HS-5 (cell line): ENCODE results near the gene IGSF9.

Source experiments
- DNase-seq: peaks from one replicate; pipeline ENCODE4 v3.0.0-alpha.2; 2012; ENCODE audit warnings: low read depth

Gene IGSF9

GRCh38 chr1:159974350-159974965 is 29.0 kb upstream of the IGSF9 start:
- no peak for DNase-seq

- no peak for DNase-seq
Observed at GRCh38 chr1:159973350-159973940, 28.0 kb upstream of the IGSF9 start.

GRCh38 chr1:159972443-159973205 is 27.2 kb upstream of the IGSF9 start:
- no peak for DNase-seq

GRCh38 chr1:159970932-159971342 is 25.5 kb upstream of the IGSF9 start:
- no peak for DNase-seq

GRCh38 chr1:159968901-159969300 is 23.5 kb upstream of the IGSF9 start:
- no peak for DNase-seq

GRCh38 chr1:159965263-159965662 is 19.9 kb upstream of the IGSF9 start:
- DNase-seq = no peak

GRCh38 chr1:159964144-159964543 is 18.7 kb upstream of the IGSF9 start:
- DNase-seq = no peak

GRCh38 chr1:159962176-159962575 is 16.8 kb upstream of the IGSF9 start:
- no peak for DNase-seq

- DNase-seq = no peak
Observed at GRCh38 chr1:159961636-159962035, 16.2 kb upstream of the IGSF9 start.

GRCh38 chr1:159960721-159961381 is 15.4 kb upstream of the IGSF9 start:
- peak; percentile 78 for DNase-seq

GRCh38 chr1:159959451-159959850 is 14.0 kb upstream of the IGSF9 start:
- no peak for DNase-seq

GRCh38 chr1:159958719-159959380 is 13.4 kb upstream of the IGSF9 start:
- DNase-seq = no peak

- DNase-seq = no peak
Observed at GRCh38 chr1:159957824-159958268, 12.4 kb upstream of the IGSF9 start.

GRCh38 chr1:159955456-159955855 is 10.0 kb upstream of the IGSF9 start:
- no peak for DNase-seq

GRCh38 chr1:159953536-159954515 is 8.4 kb upstream of the IGSF9 start, which contains the start of gene SLAMF9:
Gene SLAMF9 (minus strand): TSS chr1:159954237. CDS start chr1:159954137, 100 bp downstream.
- DNase-seq = peak; percentile 15

GRCh38 chr1:159952932-159953331 is 7.5 kb upstream of the IGSF9 start:
- no peak for DNase-seq

- DNase-seq = no peak
Observed at GRCh38 chr1:159951551-159951950, 6.1 kb upstream of the IGSF9 start.

GRCh38 chr1:159951016-159951415 is 5.6 kb upstream of the IGSF9 start:
- no peak for DNase-seq

- no peak for DNase-seq
Observed at GRCh38 chr1:159949981-159950381, 4.6 kb upstream of the IGSF9 start.

- DNase-seq = no peak
Observed at GRCh38 chr1:159949123-159949522, 3.7 kb upstream of the IGSF9 start.

GRCh38 chr1:159947942-159948341 is 2.5 kb upstream of the IGSF9 start:
- DNase-seq = no peak
